HepG2 (cell line): ENCODE data around the gene ACSF3. TPM values are rescaled to one million over a fixed set of nuclear protein-coding genes. Genes with fewer than 3 reads are reported as not detected.

ENCODE experiments used
- ATF7 ChIP-seq, 2 experiments: fragments of 450-650 bp in 1 of 2; sonication (generic) in 1 of 2; formaldehyde crosslinking in 1 of 2; IDR thresholded peaks; 2 replicates each; pipeline versions ENCODE4 v1.4.0 to v1.6.1; 2016 to 2020; ENCODE audit warnings: antibody characterized with exemption in 1 of 2, mild to moderate bottlenecking in 1 of 2, missing genetic modification reagents in 1 of 2
- DNMT1 ChIP-seq: sonication (generic); formaldehyde crosslinking; IDR thresholded peaks from 2 replicates; pipeline ENCODE4 v1.5.1; 2020; ENCODE audit warnings: mild to moderate bottlenecking, missing genetic modification reagents
- GRHL1 ChIP-seq: sonication (generic); formaldehyde crosslinking; conservative IDR thresholded peaks from 2 replicates; pipeline ENCODE4 v1.8.0; 2022; ENCODE audit warnings: missing genetic modification reagents
- HES4 ChIP-seq: sonication (generic); formaldehyde crosslinking; IDR thresholded peaks from 2 replicates; pipeline ENCODE4 v1.9.0; 2021; ENCODE audit warnings: mild to moderate bottlenecking, missing genetic modification reagents, borderline replicate concordance
- MEIS2 ChIP-seq: sonication (generic); formaldehyde crosslinking; IDR thresholded peaks from 2 replicates; pipeline ENCODE4 v1.9.0; 2021; ENCODE audit warnings: mild to moderate bottlenecking, missing genetic modification reagents
- MYC ChIP-seq: sonication (generic); formaldehyde crosslinking; IDR thresholded peaks from 2 replicates; pipeline ENCODE4 v1.9.0; 2021; ENCODE audit warnings: missing genetic modification reagents, borderline replicate concordance
- POLR2G ChIP-seq: fragments of 200-400 bp; formaldehyde crosslinking; IDR thresholded peaks from 2 replicates; pipeline ENCODE4 v1.6.1; 2018; ENCODE audit warnings: mild to moderate bottlenecking, low read depth, low read length, moderate library complexity
- SAFB2 ChIP-seq: sonication (generic); formaldehyde crosslinking; IDR thresholded peaks from 2 replicates; pipeline ENCODE4 v1.5.1; 2020; ENCODE audit warnings: missing genetic modification reagents, low read depth, mild to moderate bottlenecking, borderline replicate concordance
- SALL1 ChIP-seq: sonication (generic); formaldehyde crosslinking; IDR thresholded peaks from 2 replicates; pipeline ENCODE4 v1.8.0; 2022; ENCODE audit warnings: mild to moderate bottlenecking, missing genetic modification reagents
- SIN3A ChIP-seq: IDR thresholded peaks from 2 replicates; pipeline ENCODE4 v1.6.1; 2011; ENCODE audit warnings: low read depth, mild to moderate bottlenecking, control low read depth, low read length, borderline replicate concordance
- SPEN ChIP-seq: sonication (generic); formaldehyde crosslinking; IDR thresholded peaks from 2 replicates; pipeline ENCODE4 v1.5.1; 2020; ENCODE audit warnings: low read depth, mild to moderate bottlenecking, missing genetic modification reagents
- TRIM24 ChIP-seq: sonication (generic); formaldehyde crosslinking; IDR thresholded peaks from 2 replicates; pipeline ENCODE4 v1.8.0; 2022; ENCODE audit warnings: mild to moderate bottlenecking, missing genetic modification reagents
- USF2 ChIP-seq, 2 experiments: sonication (generic) in 1 of 2; formaldehyde crosslinking in 1 of 2; IDR thresholded peaks; 2 replicates each; pipeline versions ENCODE4 v1.5.1 to v1.6.1; 2011 to 2020; ENCODE audit warnings: borderline replicate concordance in 1 of 2, low read depth in 1 of 2, low read length in 1 of 2, mild to moderate bottlenecking in 1 of 2, missing genetic modification reagents in 1 of 2, moderate library complexity in 1 of 2
- ZNF329 ChIP-seq: sonication (generic); formaldehyde crosslinking; IDR thresholded peaks from 2 replicates; pipeline ENCODE4 v1.9.0; 2021; ENCODE audit warnings: low read depth, mild to moderate bottlenecking, missing genetic modification reagents
- ZNF569 ChIP-seq: sonication (generic); formaldehyde crosslinking; IDR thresholded peaks from 2 replicates; pipeline ENCODE4 v1.5.0; 2020; ENCODE audit warnings: mild to moderate bottlenecking, missing genetic modification reagents, moderate library complexity, borderline replicate concordance
- ZNF572 ChIP-seq: sonication (generic); formaldehyde crosslinking; IDR thresholded peaks from 2 replicates; pipeline ENCODE4 v1.5.1; 2020; ENCODE audit warnings: mild to moderate bottlenecking, missing genetic modification reagents
- ZNF776 ChIP-seq: sonication (generic); formaldehyde crosslinking; IDR thresholded peaks from 2 replicates; pipeline ENCODE4 v1.4.0; 2020; ENCODE audit warnings: mild to moderate bottlenecking, missing genetic modification reagents
- polyA plus RNA-seq, 8 experiments: library from polyadenylated mRNA; depleted of rRNA in 3 of 8; stranded (reverse) in 7 of 8; unstranded in 1 of 8; fragments of >200 nt; fragmentation: Illumina TruSeq in 4 of 8; extraction: Trizol in 4 of 8; gene quantifications; 2 replicates each; pipeline versions ENCODE4 v1.2.1 to v1.2.3, GENCODE V29; 2011 to 2016; ENCODE audit warnings: low read depth in 4 of 8, missing spikeins in 1 of 8, mixed read lengths in 1 of 8; ENCODE audit not compliant: insufficient read depth in 1 of 8
- total RNA-seq, 5 experiments: library from RNA; depleted of rRNA; stranded (reverse); fragments of >200 nt; fragmentation: Illumina TruSeq; extraction: Trizol; gene quantifications; 2 replicates each; pipeline ENCODE4 v1.2.3, GENCODE V29; 2016; ENCODE audit warnings: low read depth in 1 of 5
- TF ChIP-seq, protein P1 (sequence below): fragments of 450-650 bp; IDR thresholded peaks from 2 replicates; pipeline ENCODE4 v1.6.1; 2017
- TF ChIP-seq, protein P2 (sequence below): IDR thresholded peaks from 2 replicates; pipeline ENCODE4 v1.6.1; 2018; ENCODE audit warnings: missing genetic modification reagents, mild to moderate bottlenecking, missing compliant biosample characterization
- TF ChIP-seq, protein P3 (sequence below): sonication (generic); formaldehyde crosslinking; IDR thresholded peaks from 2 replicates; pipeline ENCODE4 v1.4.0; 2020; ENCODE audit warnings: missing genetic modification reagents, borderline replicate concordance

The ACSF3 gene
- total and polyA plus RNA-seq, 2 of the 13 experiments (the other 11 are each of a cell fraction or from before 2014, with no cell fraction given), result 14.9 to 30.6 TPM

DNA sequence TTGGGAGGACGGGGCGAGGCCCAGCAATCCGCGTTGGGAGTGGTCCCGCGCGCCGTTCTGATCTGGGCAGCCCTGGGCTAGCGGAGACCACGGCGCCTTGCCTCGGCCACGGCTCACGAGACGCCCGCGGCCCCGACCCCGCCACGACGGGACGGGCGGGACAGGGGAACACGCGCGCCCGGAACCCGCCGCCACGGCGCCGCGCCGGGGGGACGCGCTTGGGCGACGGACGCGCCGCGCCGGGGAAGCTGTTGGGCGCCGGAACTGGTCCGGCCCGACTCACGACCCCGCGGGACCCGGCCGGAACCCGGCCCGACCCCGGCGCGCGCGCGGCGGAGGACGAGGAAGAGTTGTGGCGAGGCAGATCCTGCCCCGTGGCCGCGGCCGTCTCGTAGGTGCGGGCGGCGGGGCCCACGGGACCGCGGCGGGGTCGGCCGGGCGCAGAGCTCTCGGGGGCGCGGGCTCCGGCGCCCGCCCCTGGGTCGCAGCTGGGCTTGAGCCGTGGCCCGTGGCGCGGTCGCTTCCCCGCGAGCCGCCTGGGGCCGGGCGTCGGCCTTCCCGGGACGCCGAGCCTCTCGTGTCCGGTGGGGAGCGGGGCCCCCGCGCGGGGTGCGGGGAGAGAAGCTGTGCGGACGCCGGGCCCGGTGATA is at the start of gene ACSF3 (continued):
- peak; percentile 57; the same call in 1 of the 2 replicates for TF ChIP-seq ZNF776 (CRISPR knock-in tag)
- TF ChIP-seq POLR2G, result peak; percentile 71
- peak; percentile 71 for TF ChIP-seq SALL1
- TF ChIP-seq DNMT1 (CRISPR knock-in tag), result peak; percentile 73; the same call in 1 of the 2 replicates
- no peak for TF ChIP-seq ZNF569 (CRISPR knock-in tag)
- TF ChIP-seq USF2 (IDR thresholded peaks at IDR 0.05; ENCODE audit: low read depth, low read length), result no peak
- TF ChIP-seq USF2 (CRISPR knock-in tag; IDR thresholded peaks at IDR 0.05; ENCODE audit: borderline replicate concordance), result no peak
- TF ChIP-seq, protein P1, sequence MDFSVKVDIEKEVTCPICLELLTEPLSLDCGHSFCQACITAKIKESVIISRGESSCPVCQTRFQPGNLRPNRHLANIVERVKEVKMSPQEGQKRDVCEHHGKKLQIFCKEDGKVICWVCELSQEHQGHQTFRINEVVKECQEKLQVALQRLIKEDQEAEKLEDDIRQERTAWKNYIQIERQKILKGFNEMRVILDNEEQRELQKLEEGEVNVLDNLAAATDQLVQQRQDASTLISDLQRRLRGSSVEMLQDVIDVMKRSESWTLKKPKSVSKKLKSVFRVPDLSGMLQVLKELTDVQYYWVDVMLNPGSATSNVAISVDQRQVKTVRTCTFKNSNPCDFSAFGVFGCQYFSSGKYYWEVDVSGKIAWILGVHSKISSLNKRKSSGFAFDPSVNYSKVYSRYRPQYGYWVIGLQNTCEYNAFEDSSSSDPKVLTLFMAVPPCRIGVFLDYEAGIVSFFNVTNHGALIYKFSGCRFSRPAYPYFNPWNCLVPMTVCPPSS, result no peak
- TF ChIP-seq, protein P2, sequence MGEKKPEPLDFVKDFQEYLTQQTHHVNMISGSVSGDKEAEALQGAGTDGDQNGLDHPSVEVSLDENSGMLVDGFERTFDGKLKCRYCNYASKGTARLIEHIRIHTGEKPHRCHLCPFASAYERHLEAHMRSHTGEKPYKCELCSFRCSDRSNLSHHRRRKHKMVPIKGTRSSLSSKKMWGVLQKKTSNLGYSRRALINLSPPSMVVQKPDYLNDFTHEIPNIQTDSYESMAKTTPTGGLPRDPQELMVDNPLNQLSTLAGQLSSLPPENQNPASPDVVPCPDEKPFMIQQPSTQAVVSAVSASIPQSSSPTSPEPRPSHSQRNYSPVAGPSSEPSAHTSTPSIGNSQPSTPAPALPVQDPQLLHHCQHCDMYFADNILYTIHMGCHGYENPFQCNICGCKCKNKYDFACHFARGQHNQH (CRISPR knock-in tag), result no peak
- peak; percentile 44; the same call in 1 of the 2 replicates for TF ChIP-seq MEIS2 (CRISPR knock-in tag)
- TF ChIP-seq TRIM24 (CRISPR knock-in tag), result no peak
- TF ChIP-seq ZNF329 (CRISPR knock-in tag), result 0 out of 2 replicates have a peak, but pooled peaks have one; percentile 66
- peak; percentile 96; the same call in 1 of the 2 replicates for TF ChIP-seq SPEN (CRISPR knock-in tag)
- TF ChIP-seq, protein P3, sequence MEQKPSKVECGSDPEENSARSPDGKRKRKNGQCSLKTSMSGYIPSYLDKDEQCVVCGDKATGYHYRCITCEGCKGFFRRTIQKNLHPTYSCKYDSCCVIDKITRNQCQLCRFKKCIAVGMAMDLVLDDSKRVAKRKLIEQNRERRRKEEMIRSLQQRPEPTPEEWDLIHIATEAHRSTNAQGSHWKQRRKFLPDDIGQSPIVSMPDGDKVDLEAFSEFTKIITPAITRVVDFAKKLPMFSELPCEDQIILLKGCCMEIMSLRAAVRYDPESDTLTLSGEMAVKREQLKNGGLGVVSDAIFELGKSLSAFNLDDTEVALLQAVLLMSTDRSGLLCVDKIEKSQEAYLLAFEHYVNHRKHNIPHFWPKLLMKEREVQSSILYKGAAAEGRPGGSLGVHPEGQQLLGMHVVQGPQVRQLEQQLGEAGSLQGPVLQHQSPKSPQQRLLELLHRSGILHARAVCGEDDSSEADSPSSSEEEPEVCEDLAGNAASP (CRISPR knock-in tag), result peak; percentile 29; the same call in 1 of the 2 replicates
- TF ChIP-seq ATF7 (IDR thresholded peaks at IDR 0.05), result no peak
- TF ChIP-seq ATF7 (CRISPR knock-in tag; IDR thresholded peaks at IDR 0.05), result peak; percentile 32; the same call in 1 of the 2 replicates
- peak; percentile 90; the same call in 1 of the 2 replicates for TF ChIP-seq SAFB2
- TF ChIP-seq SIN3A, result peak; percentile 60; the same call in 1 of the 2 replicates
- peak; percentile 68 for TF ChIP-seq MYC (CRISPR knock-in tag)
- peak; percentile 90 for TF ChIP-seq HES4 (CRISPR knock-in tag)
- TF ChIP-seq GRHL1 (CRISPR knock-in tag), result no peak
- TF ChIP-seq ZNF572 (CRISPR knock-in tag), result 0 out of 2 replicates have a peak, but pooled peaks have one; percentile 53
